Measurements from ENCODE around the gene PODN.

PODN gene

DNA sequence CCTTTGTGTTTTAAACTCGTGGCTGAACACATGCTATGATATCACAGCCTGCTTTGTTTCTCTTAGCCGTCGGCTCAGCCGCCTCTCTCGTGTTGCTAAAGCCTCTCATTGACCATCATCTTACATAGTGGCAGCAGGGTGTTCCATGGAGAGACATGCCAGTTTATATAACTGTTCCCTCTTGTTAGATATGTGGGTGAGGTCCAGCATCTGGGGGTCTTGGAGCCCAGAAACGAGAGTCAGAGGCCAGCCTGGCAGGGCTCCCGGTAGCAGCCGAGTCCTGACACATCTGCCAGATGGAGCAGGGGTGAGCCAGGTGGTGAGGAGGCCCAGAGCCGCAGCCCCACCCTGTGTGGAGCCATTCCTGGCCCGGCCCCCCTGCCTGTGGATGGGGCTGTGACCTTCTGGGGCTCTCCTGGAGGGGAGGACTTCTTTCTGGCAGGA is 11.9 kb downstream of the PODN start:
- no peak for DNase-seq (ENCODE audit: low read depth in 1 of 2, low spot score in 1 of 2)

DNA sequence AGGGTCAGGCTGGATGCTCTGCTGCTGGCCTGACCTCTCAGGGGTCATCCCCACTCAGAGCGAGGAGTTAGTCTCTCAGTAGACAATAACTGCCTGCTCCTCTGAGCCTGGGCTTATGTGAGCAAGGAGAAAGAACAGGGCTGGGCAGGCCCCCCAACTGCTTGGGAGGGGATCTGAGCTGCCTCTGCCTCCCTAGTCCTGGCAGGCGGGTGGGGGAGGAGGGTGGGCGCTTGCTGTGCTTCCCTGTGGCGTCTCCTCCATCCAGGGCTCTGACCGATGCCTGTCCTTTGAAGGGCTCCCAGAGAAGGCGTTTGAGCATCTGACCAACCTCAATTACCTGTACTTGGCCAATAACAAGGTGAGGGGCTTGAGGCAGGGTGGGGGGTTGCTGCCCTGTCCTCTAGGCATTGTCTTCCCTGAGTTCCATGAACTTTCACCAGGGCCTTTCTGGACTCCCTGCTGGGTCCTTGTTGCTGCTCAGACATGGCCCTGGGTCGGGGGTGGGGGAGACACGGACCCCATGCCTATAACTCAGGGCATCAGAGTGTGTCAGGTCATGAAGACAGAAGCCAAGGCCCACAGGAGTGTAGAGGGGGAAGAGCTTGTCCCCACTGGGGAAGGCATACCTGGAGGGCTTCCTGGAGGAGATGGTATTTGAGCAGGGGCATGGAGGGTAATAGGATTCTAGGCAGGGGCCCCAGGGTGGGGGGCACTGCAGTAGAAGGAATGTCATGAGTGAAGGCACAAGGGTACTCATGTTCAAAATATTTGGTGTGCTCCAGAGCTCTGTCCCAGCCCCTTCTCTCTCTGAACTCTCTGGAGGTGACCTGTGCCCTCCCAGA is 12.5 kb downstream of the PODN start:
- no peak for DNase-seq (ENCODE audit: low read depth in 1 of 2, low spot score in 1 of 2)

DNA sequence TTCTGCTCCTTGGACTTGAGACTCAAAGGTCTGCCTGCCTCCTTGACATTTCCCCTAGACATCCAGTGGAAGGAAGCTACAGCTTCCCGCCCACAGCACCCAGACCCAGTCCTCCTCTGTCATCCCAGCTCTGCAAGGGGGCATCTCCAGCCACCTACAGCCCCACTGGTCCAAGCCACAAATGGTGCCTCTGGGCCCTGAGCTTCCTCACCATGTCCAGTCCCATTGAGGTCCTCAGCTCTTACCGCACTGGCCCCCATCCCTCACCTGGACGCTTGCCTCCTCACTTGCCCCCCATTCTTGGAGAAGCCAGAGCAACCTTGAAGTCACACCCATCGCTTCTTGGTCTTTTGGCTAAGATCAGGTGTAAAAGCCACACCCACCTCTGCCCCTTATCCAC is 13.2 kb downstream of the PODN start:
- DNase-seq (ENCODE audit: low read depth in 1 of 2, low spot score in 1 of 2): no peak

DNA sequence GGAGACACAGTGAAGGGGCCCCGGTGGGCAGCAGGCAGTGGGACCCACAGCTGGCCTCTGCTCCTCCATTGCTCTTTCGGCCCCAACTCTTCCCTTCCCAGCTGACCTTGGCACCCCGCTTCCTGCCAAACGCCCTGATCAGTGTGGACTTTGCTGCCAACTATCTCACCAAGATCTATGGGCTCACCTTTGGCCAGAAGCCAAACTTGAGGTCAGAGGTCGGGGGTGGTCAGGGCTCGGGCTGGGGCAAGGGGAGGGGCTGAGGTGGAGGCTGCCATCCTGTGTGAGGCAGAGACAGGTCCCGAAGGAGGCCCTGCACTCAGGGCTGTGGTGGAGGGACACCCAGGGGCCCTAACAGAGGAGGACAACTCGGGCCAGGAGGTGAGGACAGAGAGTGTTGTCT is 13.7 kb downstream of the PODN start:
- no peak for DNase-seq (ENCODE audit: low read depth in 1 of 2, low spot score in 1 of 2)

DNA sequence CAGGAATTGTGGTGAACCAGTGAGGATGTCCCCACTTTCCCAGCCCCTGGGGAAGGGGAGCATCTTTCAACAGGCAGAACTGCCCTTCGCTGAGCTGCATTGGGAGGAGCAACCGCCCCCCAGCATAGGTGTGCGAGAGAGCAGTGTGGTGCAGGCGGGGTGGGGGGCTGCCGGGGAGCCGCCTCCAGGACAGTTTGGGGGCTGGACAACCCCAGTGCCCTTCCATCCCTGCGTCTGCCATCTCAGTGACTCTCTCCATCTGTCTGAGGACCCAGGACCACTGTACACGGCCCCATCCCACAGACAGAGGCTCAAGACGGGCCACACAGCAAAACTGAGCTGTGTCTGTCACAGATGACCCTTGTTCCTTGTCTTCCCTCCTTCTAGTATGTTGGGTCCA is 14.2 kb downstream of the PODN start:
- DNase-seq (ENCODE audit: low read depth in 1 of 2, low spot score in 1 of 2): no peak

DNA sequence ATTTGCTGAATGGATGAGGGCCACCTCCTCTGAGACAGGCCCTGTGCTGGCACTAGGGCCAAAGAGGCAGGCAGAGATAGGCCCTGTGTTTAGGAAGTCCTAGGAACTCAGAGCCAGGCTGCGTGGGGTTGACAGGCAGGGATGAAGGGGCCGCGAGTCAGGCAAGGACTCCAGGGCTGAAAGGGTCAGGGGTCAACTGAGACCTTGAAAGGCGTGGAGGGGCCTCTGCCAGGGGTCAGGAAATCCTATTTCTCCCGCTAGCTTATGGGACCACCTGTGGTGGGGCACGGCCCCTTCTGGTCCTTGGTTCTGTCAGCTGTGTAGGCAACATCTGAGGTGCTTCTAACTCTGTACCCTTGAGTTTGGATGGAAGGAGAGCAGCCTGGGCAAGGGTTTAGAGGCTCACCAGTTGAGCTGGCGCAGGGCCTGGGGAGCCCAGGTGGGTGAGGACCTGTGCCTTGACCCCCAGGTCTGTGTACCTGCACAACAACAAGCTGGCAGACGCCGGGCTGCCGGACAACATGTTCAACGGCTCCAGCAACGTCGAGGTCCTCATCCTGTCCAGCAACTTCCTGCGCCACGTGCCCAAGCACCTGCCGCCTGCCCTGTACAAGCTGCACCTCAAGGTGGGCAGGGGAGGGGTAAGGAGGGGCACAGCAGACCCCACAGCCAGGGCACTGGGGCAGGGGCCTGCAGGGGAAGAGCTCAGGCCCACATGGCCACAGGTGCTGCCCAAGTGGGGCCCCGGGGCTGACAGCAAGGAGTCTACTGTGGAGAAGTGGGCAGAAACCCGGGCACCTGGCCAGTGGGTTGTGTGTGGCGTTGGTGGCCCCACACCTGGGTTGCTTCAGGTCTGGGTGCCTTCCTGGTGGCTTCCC is 14.9 kb downstream of the PODN start:
- no peak for DNase-seq (ENCODE audit: low read depth in 1 of 2, low spot score in 1 of 2)

DNA sequence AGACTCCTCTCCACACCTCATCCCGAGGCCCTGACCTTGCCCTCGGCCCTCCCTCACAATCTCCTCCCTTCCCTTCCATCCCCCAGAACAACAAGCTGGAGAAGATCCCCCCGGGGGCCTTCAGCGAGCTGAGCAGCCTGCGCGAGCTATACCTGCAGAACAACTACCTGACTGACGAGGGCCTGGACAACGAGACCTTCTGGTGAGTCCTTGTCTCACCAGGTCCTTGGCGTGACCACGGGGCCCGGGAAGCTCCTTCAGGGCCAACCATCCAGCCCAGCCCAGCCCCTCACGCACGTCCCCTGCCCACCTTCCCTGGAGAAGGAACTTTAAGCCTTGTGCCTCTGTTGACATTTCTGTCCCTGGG is 15.6 kb downstream of the PODN start:
- DNase-seq (ENCODE audit: low read depth in 1 of 2, low spot score in 1 of 2): no peak

DNA sequence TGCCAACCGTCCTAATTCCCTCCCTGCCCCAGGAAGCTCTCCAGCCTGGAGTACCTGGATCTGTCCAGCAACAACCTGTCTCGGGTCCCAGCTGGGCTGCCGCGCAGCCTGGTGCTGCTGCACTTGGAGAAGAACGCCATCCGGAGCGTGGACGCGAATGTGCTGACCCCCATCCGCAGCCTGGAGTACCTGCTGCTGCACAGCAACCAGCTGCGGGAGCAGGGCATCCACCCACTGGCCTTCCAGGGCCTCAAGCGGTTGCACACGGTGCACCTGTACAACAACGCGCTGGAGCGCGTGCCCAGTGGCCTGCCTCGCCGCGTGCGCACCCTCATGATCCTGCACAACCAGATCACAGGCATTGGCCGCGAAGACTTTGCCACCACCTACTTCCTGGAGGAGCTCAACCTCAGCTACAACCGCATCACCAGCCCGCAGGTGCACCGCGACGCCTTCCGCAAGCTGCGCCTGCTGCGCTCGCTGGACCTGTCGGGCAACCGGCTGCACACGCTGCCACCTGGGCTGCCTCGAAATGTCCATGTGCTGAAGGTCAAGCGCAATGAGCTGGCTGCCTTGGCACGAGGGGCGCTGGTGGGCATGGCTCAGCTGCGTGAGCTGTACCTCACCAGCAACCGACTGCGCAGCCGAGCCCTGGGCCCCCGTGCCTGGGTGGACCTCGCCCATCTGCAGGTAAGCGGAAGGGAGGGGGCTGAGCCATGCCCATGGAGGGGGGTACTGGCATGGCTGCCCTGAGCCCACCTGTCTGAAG is 16.5 kb downstream of the PODN start:
- no peak for DNase-seq (ENCODE audit: low read depth in 1 of 2, low spot score in 1 of 2)

DNA sequence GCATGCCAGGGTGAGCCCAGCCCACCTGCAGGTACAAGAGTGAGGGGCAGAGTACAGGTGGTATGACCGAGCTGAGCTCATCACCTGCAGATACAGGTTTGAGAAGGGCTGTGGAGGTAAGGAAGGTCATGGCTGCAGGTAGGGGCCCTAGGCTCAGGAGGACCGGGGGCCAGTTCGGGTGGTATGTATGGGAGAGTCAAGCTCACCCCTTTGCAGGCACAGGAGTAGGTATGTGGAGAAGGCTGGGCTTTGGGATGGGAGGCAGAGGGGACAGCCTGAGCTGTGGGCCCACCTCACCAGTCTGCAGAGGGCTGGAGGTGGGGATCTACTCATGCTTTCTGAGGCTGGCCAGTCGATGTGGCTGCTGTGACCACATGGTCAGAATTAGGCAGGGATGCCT is 17.2 kb downstream of the PODN start:
- DNase-seq (ENCODE audit: low read depth in 1 of 2, low spot score in 1 of 2): no peak

DNA sequence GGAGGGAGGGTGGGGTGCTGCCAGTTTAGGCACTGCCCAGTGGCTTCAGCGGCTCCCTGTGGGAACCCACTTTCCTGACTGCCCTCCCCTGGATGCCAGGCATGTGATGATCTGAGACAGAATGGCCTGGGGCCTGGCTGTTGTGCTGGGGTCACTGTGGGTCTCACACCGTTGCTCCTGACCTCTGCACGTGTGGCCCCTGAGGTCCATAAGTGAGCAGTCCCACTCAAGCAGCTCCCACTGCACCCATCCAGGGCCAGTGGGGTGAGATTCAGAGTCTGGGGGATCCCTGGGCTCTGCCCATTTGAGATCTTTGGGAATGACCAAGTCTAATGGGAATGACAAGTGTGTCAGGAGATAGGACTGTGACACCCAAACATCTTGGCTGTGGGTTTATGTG is 18.0 kb downstream of the PODN start:
- DNase-seq (ENCODE audit: low read depth in 1 of 2, low spot score in 1 of 2): no peak

DNA sequence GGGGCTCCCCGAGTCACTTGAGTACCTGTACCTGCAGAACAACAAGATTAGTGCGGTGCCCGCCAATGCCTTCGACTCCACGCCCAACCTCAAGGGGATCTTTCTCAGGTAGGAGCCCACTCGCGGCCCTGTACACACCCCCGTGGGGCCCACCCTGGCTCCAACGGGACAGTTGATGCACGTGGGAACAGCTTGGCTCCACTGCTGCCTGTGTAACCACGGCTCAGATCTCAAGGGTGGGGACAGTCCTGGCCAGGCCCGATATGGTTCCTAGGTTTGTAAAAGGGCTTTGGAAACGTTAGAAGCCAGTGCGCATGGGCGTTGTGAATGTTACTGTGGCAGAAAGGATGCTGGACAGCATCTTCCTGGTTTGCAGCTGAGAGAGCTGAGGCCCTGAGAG is 18.8 kb downstream of the PODN start:
- DNase-seq (ENCODE audit: low read depth in 1 of 2, low spot score in 1 of 2): no peak

DNA sequence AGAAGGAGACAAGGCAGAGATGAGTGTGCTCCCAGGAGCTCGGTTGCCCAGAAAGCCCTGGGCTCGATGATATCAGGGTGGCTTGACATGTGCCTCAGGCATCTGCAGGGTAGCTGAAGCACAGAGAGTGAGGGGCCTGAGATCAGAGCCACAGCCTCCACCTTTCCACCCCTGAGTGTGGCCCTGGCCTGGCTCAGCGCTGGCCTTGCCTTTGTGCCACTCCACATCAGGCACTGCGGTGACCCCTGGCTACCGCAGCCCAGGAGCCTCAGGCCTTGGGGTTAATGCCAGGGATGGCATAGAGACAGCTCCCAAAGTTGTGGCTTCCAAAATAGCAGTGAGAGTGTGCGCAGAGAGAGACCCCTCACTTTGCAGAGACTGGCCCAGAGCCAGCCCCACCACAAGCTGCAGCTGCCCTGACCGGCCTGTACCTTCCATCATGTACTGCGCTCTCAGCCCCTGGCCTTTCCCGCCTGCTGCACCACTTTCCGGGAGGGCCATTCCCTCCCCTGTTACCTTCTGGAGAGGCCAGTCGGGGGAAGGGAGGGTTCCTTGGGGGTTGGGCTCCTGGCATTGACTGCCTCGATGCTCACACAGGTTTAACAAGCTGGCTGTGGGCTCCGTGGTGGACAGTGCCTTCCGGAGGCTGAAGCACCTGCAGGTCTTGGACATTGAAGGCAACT is 19.5 kb downstream of the PODN start:
- no peak for DNase-seq (ENCODE audit: low read depth in 1 of 2, low spot score in 1 of 2)

DNA sequence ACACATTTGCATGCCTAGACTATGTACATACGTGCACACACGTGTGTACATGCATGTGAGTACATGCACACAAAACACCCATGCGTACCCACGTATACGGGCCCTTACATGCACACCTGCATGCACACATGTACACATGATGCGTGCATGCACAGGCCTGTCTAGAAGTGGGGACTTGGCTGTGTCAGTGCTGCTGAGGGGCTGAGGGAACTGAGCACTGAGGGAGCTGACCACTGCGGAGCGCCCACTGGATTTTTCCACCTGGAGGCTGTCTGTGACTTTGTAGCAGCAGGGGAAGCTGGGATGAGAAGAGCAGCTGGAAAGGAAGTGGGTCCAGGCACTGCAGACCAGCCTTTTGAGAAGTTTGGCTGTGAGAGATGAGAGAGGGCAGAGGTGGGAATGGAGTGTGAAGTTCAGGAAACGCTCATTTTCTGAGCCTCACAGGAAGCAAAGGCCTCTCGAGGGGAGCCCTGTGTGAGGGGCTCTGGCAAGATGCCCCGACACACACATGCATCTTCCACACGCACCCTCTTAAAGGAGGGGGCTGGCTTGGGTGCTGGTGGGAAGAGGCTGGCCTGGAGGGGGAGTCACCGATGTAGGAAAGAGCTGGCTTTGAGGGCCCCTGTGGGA is 20.9 kb downstream of the PODN start:
- no peak for DNase-seq (ENCODE audit: low read depth in 1 of 2, low spot score in 1 of 2)

DNA sequence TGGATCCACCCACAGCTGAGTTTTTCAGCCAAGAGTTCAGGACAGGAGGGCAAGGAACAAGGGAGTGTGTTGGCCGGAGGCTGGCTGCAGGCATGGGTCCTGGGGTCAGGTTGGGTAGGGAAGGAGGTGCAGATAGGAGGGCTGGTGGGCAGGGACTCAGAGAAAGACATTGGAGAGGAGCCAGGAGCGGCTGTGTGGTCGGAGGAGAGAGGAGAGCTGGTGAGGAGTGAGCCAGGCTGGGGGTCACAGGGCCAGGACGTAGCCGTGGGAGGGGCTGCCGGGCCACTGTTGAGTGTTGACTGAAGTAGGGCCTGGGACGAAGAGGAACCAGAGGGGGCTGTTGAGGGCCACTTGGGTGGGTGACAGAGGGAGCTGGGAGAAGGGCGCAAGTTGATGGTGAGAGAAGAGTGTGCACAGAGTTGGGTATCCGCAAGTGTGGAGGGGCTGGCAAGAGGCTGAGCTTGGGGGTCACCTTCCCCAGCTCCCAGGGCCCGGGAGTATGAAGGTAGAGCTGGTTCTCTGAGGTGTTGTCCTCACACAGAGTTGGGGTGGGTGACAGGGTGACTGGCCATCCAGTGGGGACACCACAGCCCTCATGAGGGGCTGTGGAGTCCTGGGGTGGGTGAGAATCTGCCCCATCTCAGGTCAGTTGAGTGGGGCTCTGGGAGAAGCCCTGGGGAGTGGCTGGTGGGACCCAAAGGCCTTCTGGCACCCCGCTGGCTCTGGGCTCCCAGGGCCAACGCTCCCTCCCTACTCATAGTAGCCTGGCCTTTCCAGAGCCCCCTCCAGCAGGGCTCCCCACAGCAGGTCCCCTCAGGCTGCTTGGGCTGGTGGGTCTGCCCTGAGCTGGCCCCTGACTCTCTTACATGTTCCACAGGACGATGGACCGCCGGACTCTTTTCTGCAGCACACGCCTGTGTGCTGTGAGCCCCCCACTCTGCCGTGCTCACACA is 21.9 kb downstream of the PODN start:
- no peak for DNase-seq (ENCODE audit: low read depth in 1 of 2, low spot score in 1 of 2)

DNA sequence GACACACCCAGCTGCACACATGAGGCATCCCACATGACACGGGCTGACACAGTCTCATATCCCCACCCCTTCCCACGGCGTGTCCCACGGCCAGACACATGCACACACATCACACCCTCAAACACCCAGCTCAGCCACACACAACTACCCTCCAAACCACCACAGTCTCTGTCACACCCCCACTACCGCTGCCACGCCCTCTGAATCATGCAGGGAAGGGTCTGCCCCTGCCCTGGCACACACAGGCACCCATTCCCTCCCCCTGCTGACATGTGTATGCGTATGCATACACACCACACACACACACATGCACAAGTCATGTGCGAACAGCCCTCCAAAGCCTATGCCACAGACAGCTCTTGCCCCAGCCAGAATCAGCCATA is 22.6 kb downstream of the PODN start:
- no peak for DNase-seq (ENCODE audit: low read depth in 1 of 2, low spot score in 1 of 2)

DNA sequence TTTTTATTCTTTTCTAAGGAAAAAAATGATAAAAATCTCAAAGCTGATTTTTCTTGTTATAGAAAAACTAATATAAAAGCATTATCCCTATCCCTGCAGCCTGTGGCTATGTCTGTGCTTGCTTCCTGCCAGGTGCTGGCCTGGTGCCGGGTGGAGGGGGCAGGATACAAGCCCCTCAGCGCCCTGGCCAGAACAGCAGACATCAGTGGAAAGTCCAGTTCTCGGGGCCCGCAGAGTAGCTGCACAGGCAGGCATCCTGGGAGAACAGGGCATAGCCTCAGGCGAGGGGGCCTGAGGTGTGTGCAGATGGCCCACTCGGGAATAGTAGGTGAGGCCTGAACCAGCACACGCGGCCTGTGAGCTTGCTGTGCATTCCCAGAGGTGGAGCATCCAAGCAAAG is 23.4 kb downstream of the PODN start:
- no peak for DNase-seq (ENCODE audit: low read depth in 1 of 2, low spot score in 1 of 2)

DNA sequence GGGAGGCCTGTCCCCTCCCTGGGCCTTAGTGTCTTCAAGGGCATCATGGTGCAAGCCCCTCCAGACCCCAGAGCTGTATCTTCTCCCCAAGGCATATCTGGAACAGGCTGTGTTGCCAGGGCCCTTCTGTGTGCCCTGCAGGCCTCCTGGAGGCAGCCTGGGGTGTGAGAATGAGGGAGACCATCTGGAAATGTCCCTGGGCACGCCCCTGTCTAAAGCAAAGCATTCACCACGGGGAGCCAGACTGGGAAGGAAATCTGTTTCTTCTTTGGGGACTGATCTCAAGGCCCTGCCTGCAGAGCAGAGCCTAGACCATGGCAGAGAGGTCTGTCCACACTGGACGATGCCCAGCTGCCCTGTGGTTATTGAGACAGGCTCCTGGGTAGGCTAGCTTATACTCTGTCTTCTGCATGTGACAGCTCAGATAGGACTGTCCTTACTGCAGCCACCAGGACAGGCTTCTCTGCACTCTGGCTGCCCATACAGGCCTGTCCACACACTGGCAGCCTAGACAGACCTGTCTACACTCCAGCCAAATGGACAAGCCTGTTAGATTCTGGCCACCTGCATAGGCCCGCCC is 24.6 kb downstream of the PODN start:
- DNase-seq (ENCODE audit: low read depth in 1 of 2, low spot score in 1 of 2): no peak

DNA sequence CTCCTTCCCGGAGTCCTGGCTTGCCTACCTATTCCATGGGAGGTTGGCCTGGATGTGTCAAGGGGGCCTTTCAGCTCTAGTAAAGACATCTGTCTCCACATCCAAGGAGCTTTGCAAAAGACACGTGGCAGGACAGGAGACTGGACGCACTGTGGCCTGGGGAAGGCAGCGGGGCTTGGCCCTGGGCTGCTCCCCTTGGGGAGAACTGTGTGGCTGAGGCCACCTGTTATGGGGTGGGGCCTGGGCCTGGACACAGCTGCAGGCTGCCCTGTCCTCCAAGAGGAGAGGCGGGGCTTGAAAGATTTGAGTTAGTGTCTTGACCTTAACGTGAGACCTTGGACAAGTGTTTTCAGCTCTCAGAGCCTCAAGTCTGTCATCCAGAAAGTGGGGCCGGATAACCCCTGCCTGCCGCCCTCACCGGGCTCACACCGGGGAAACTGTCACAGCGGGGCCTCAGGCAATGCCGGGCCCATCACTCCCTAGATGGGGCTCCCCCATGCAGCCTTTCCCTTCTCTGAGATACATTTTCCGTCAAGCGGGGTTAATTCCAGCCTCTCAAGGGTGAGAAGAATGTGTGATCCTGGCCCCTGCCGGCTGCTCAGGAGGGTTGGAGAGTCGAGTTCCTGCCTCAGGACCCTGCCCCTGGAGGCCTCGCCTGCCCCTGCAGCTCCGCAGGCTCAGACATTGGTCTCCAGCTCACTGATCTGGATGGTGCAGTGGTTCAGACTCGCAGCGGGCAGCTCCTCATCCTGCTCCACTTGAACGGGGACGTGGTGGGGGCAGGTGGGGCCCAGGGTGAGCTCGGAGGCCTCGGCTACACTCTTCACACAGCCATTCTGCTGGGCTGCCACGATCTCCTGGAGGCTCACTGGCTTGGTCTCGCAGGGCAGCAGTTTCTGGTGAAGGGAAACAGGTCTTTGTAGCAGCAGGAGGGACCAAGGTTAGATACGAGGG is 25.6 kb downstream of the PODN start:
- no peak for DNase-seq (ENCODE audit: low read depth in 1 of 2, low spot score in 1 of 2)
